Endothelial cell of umbilical vein (primary cell): ENCODE data around the gene NCAN. TPM values are rescaled to one million over a fixed set of nuclear protein-coding genes. Genes with fewer than 3 reads are reported as not detected.

Experiments
- BruUV-seq: library from RNA; stranded (reverse); fragments of 400-500 nt; replicated peaks from 2 replicates; lab custom pipeline; 2021; lab: Mats Ljungman, UMichigan
- CTCF ChIA-PET: fragments of 300-600, 350-600 bp; sonication (Branson Sonifier 250); formaldehyde crosslinking; loops from one replicate; lab custom pipeline; 2021; ENCODE audit warnings: antibody characterized with exemption, inconsistent platforms; lab: Charles Lee
- POLR2A ChIA-PET: fragments of 300-600, 350-600 bp; sonication (Branson Sonifier 250); formaldehyde crosslinking; loops from one replicate; lab custom pipeline; 2021; ENCODE audit warnings: antibody characterized with exemption, inconsistent platforms; lab: Charles Lee
- DNase-seq: peaks from one replicate; pipeline ENCODE4 v3.0.0-alpha.2; 2011; ENCODE audit warnings: low read depth, low spot score
- FAIRE-seq: peaks from 2 replicates; lab custom pipeline; 2011; peaks lifted over from hg19 to GRCh38; lab: Jason Lieb, UNC
- H2AFZ ChIP-seq: 2 replicates; pipeline ENCODE4 v1.6.0; 2012; ENCODE audit warnings: low read depth, low read length, control low read depth, inconsistent platforms
- H3K27ac ChIP-seq: 2 replicates; pipeline ENCODE4 v1.5.1; 2011; ENCODE audit warnings: low read depth, mild to moderate bottlenecking, control low read depth, low read length, moderate library complexity; ENCODE audit not compliant: insufficient read depth
- H3K27me3 ChIP-seq, 2 experiments: 2 replicates each; pipeline versions ENCODE4 v1.6.0 to v1.6.1; 2011; ENCODE audit warnings: low read length in 2 of 2, mixed read lengths in 1 of 2; ENCODE audit not compliant: control insufficient read depth in 2 of 2, insufficient read depth in 2 of 2
- H3K36me3 ChIP-seq, 2 experiments: 2 replicates in 1 of 2; 3 replicates in 1 of 2; pipeline ENCODE4 v1.5.1; 2011; ENCODE audit warnings: low read length in 2 of 2, mild to moderate bottlenecking in 1 of 2, moderate library complexity in 1 of 2; ENCODE audit not compliant: control insufficient read depth in 2 of 2, insufficient read depth in 2 of 2; ENCODE audit errors: extremely low read depth in 1 of 2
- H3K4me1 ChIP-seq: 3 replicates; pipeline ENCODE4 v1.5.1; 2011; ENCODE audit warnings: mild to moderate bottlenecking, low read length; ENCODE audit not compliant: control insufficient read depth, insufficient read depth; ENCODE audit errors: extremely low read depth
- H3K4me2 ChIP-seq: 2 replicates; pipeline ENCODE4 v1.6.1; 2011; ENCODE audit warnings: low read length, control low read depth, mixed read lengths; ENCODE audit not compliant: insufficient read depth
- H3K4me3 ChIP-seq, 3 experiments: fragments of 200-600 bp in 1 of 3; sonication (generic), shearing (Covaris generic) in 1 of 3; replicated peaks in 1 of 3; 2 replicates each; pipeline ENCODE4 v1.5.1; 2011 to 2016; ENCODE audit warnings: control low read depth in 3 of 3, low read length in 3 of 3, mild to moderate bottlenecking in 2 of 3, inconsistent platforms in 1 of 3, low read depth in 1 of 3, moderate library complexity in 1 of 3; ENCODE audit not compliant: insufficient read depth in 1 of 3
- H3K79me2 ChIP-seq: 2 replicates; pipeline ENCODE4 v1.6.0; 2012; ENCODE audit warnings: low read length, inconsistent platforms; ENCODE audit not compliant: control insufficient read depth, insufficient read depth
- H3K9ac ChIP-seq: replicated peaks from 2 replicates; pipeline ENCODE3; 2011; ENCODE audit warnings: low read length, control low read depth; ENCODE audit not compliant: insufficient read depth; ENCODE audit errors: extremely low read depth
- H3K9me1 ChIP-seq: replicated peaks from 3 replicates; pipeline ENCODE4 v1.6.0; 2011; ENCODE audit warnings: mild to moderate bottlenecking, low read length; ENCODE audit not compliant: control insufficient read depth, insufficient read depth; ENCODE audit errors: extremely low read depth
- H3K9me3 ChIP-seq: replicated peaks from 2 replicates; pipeline ENCODE4 v1.5.1; 2012; ENCODE audit warnings: low read length, inconsistent platforms; ENCODE audit not compliant: control insufficient read depth, insufficient read depth
- H4K20me1 ChIP-seq: replicated peaks from 2 replicates; pipeline ENCODE3; 2011; ENCODE audit warnings: mild to moderate bottlenecking, low read length; ENCODE audit not compliant: control insufficient read depth, insufficient read depth; ENCODE audit errors: extremely low read depth
- EZH2 ChIP-seq: IDR thresholded peaks from 2 replicates; pipeline ENCODE4 v1.6.1; 2012; ENCODE audit warnings: borderline replicate concordance, low read depth, mild to moderate bottlenecking, moderate library complexity, low read length, inconsistent platforms; ENCODE audit not compliant: severe bottlenecking
- FOS ChIP-seq: IDR thresholded peaks from 2 replicates; pipeline ENCODE4 v1.6.1; 2011; ENCODE audit warnings: mild to moderate bottlenecking, low read length, moderate library complexity, borderline replicate concordance; ENCODE audit not compliant: insufficient read depth
- GATA2 ChIP-seq: IDR thresholded peaks from 2 replicates; pipeline ENCODE4 v1.7.0; 2011; ENCODE audit warnings: low read depth, mild to moderate bottlenecking, moderate library complexity, mixed read lengths, low read length; ENCODE audit not compliant: insufficient read length, insufficient read depth
- JUN ChIP-seq: IDR thresholded peaks from 2 replicates; pipeline ENCODE4 v1.6.1; 2011; ENCODE audit warnings: borderline replicate concordance, low read depth; ENCODE audit not compliant: insufficient read length, insufficient read depth
- MYC ChIP-seq: IDR thresholded peaks from one replicate; pipeline ENCODE4 v1.6.1; 2011; ENCODE audit warnings: mild to moderate bottlenecking, low read depth, low read length
- POLR2A ChIP-seq: IDR thresholded peaks from 2 replicates; pipeline ENCODE4 v1.6.1; 2012; ENCODE audit warnings: low read depth, mild to moderate bottlenecking, control low read depth, low read length
- POLR2AphosphoS5 ChIP-seq: IDR thresholded peaks from 2 replicates; pipeline ENCODE4 v1.6.1; 2012; ENCODE audit warnings: low read depth, mild to moderate bottlenecking, control low read depth, low read length, moderate library complexity; ENCODE audit not compliant: insufficient read depth
- dilution Hi-C: fragments of 300-500 bp; cut with MboI; formaldehyde crosslinking; loops from one replicate; pipeline ENCODE4 v1.15.0; 2019; ENCODE audit warnings: low sequenced_read_pairs; ENCODE audit not compliant: extremely low pct_ligation_motif_present
- intact Hi-C: fragments of 100-400 bp; cut with micrococcal nuclease; formaldehyde crosslinking; loops from one replicate; pipeline ENCODE4 v1.10.0; 2022
- polyA plus RNA-seq, 4 experiments: library from polyadenylated mRNA; depleted of rRNA in 3 of 4; stranded (reverse) in 3 of 4; unstranded in 1 of 4; fragments of >200 nt; gene quantifications; 2 replicates each; pipeline versions ENCODE4 v1.2.1 to v1.2.3, GENCODE V29; 2011 to 2012; ENCODE audit warnings: missing spikeins in 1 of 4
- small RNA-seq: library from RNA; depleted of rRNA; stranded (forward); fragments of <200 nt; gene quantifications from one replicate; pipeline ENCODE3, GENCODE V24; 2012; ENCODE audit warnings: low replicate concordance, low read depth; ENCODE audit not compliant: insufficient read depth, insufficient read length
- total RNA-seq: library from RNA; stranded (reverse); gene quantifications from 2 replicates; pipeline ENCODE4 v1.2.3, GENCODE V29; 2021
- TF ChIP-seq, protein P1 (sequence below), 2 donors: IDR thresholded peaks; 1 replicate in 1 of 2; 2 replicates in 1 of 2; pipeline ENCODE4 v1.5.1; 2011; ENCODE audit warnings: low read length in 2 of 2, mild to moderate bottlenecking in 2 of 2, moderate library complexity in 2 of 2, control low read depth in 1 of 2, inconsistent platforms in 1 of 2, low read depth in 1 of 2; ENCODE audit not compliant: insufficient read depth in 1 of 2; ENCODE audit errors: extremely low read depth in 1 of 2
- TF ChIP-seq, protein P2 (sequence below): IDR thresholded peaks from 2 replicates; pipeline ENCODE4 v1.6.1; 2011; ENCODE audit not compliant: insufficient read depth, insufficient read length

The NCAN gene
- total and polyA plus RNA-seq, 2 donors (not counting 3 experiments of a cell fraction or from before 2014, with no cell fraction given), result not detected

DNA sequence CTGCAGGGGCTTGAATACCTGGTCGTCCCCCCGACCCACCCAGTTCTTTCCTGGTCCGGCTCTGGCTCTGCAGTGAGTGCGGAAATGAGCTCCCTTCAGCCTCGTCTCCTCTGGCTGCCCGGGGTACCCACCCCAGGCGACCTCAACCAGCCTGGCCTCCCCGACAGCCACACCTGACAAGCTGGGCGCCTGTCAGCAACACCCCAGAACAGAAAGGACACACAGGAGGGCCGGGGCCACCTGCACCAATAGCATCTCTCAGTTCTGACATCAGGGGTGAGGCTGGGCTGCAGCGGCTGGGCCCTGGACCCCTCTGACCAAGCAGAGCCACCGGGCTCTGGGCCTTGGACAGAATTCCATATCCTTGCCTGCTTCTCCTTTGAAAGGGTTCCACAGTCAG is 88.9 kb downstream of the NCAN start:
- no peak overlapping the region for H2AFZ ChIP-seq
- H3K9me3 ChIP-seq, result no peaks in the 10 kb centered on the region
- no TSS peak for BruUV-seq
- H4K20me1 ChIP-seq, result no peaks in the 10 kb centered on the region
- no peak overlapping the region for H3K4me2 ChIP-seq
- FAIRE-seq (no peak), DNase-seq (no peak)
- intact Hi-C loops, result no loop called here
- dilution Hi-C loops, result no loop called here
- H3K27ac ChIP-seq, result no peak overlapping the region
- H3K27me3 ChIP-seq, result no peaks in the 10 kb centered on the region
- ChIA-PET CTCF (no interaction called here), POLR2A (no interaction called here)
- H3K9me1 ChIP-seq, result no peaks in the 10 kb centered on the region
- no peak overlapping the region for H3K4me3 ChIP-seq
- no peaks in the 10 kb centered on the region for H3K4me1 ChIP-seq
- H3K9ac ChIP-seq, result no peak overlapping the region
- H3K36me3 ChIP-seq, result peaks cover 3 to 39% of the 10 kb centered on the region in 2 experiments
- no peaks in the 10 kb centered on the region for H3K79me2 ChIP-seq
- TF ChIP-seq EZH2 (no peak), GATA2 (no peak), MYC (no peak), POLR2A (no peak), POLR2AphosphoS5 (no peak), FOS (no peak), JUN (no peak)
- TF ChIP-seq, protein P1, sequence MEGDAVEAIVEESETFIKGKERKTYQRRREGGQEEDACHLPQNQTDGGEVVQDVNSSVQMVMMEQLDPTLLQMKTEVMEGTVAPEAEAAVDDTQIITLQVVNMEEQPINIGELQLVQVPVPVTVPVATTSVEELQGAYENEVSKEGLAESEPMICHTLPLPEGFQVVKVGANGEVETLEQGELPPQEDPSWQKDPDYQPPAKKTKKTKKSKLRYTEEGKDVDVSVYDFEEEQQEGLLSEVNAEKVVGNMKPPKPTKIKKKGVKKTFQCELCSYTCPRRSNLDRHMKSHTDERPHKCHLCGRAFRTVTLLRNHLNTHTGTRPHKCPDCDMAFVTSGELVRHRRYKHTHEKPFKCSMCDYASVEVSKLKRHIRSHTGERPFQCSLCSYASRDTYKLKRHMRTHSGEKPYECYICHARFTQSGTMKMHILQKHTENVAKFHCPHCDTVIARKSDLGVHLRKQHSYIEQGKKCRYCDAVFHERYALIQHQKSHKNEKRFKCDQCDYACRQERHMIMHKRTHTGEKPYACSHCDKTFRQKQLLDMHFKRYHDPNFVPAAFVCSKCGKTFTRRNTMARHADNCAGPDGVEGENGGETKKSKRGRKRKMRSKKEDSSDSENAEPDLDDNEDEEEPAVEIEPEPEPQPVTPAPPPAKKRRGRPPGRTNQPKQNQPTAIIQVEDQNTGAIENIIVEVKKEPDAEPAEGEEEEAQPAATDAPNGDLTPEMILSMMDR (IDR thresholded peaks at IDR 0.05; ENCODE audit: extremely low read depth in 1 of 2, insufficient read depth in 1 of 2, low read depth in 1 of 2, low read length in 2 of 2), result no peak
- TF ChIP-seq, protein P2, sequence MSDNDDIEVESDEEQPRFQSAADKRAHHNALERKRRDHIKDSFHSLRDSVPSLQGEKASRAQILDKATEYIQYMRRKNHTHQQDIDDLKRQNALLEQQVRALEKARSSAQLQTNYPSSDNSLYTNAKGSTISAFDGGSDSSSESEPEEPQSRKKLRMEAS, result no peak

Small RNAs within 50 kb of the gene (small RNA-seq; reads per million reads assigned to genes)
- not detected for gene RNU6-1028P

Other genes starting within 250 kb of the NCAN start
- 74.4 and 79.7 TPM in 2 replicates for gene SUGP2, start 178.4 kb upstream of the NCAN start, total RNA-seq
- 43.3 and 44.6 TPM in 2 replicates for gene SUGP2, start 178.4 kb upstream of the NCAN start, polyA plus RNA-seq
- gene ARMC6, start 178.4 kb upstream of the NCAN start, total RNA-seq, result 35.4 and 44.7 TPM in 2 replicates
- 33.9 and 42.4 TPM in 2 replicates for gene ARMC6, start 178.4 kb upstream of the NCAN start, polyA plus RNA-seq
- 6.2 and 8.2 TPM in 2 replicates for gene SLC25A42, start 148.0 kb upstream of the NCAN start, total RNA-seq
- 6.3 and 7.2 TPM in 2 replicates for gene SLC25A42, start 148.0 kb upstream of the NCAN start, polyA plus RNA-seq
- gene TMEM161A, start 73.5 kb upstream of the NCAN start, total RNA-seq, result 23.3 and 24.1 TPM in 2 replicates
- 54.9 and 72.6 TPM in 2 replicates for gene TMEM161A, start 73.5 kb upstream of the NCAN start, polyA plus RNA-seq
- gene MEF2B, start 41.7 kb upstream of the NCAN start, total RNA-seq, result 1.2 and 1.3 TPM in 2 replicates
- 0.52 and 0.65 TPM in 2 replicates for gene MEF2B, start 41.7 kb upstream of the NCAN start, polyA plus RNA-seq
- 35.6 and 45.8 TPM in 2 replicates for gene BORCS8, start 19.8 kb upstream of the NCAN start, total RNA-seq
- 37.4 and 49.7 TPM in 2 replicates for gene BORCS8, start 19.8 kb upstream of the NCAN start, polyA plus RNA-seq
- gene RFXANK, start 19.7 kb upstream of the NCAN start, total RNA-seq, result 105 and 118 TPM in 2 replicates
- gene RFXANK, start 19.7 kb upstream of the NCAN start, polyA plus RNA-seq, result 124 and 146 TPM in 2 replicates
- 16.6 and 17.5 TPM in 2 replicates for gene NR2C2AP, start 8.5 kb upstream of the NCAN start, total RNA-seq
- gene NR2C2AP, start 8.5 kb upstream of the NCAN start, polyA plus RNA-seq, result 11.9 and 13.4 TPM in 2 replicates
- not detected in 2 replicates for gene TM6SF2, start 61.3 kb downstream of the NCAN start, total RNA-seq
- gene TM6SF2, start 61.3 kb downstream of the NCAN start, polyA plus RNA-seq, result 0.10 and 0.21 TPM in 2 replicates
- gene SUGP1, start 108.6 kb downstream of the NCAN start, total RNA-seq, result 59.9 and 64.7 TPM in 2 replicates
- 38.2 and 41.0 TPM in 2 replicates for gene SUGP1, start 108.6 kb downstream of the NCAN start, polyA plus RNA-seq
- gene MAU2, start 108.9 kb downstream of the NCAN start, total RNA-seq, result 57.3 and 70.0 TPM in 2 replicates
- gene MAU2, start 108.9 kb downstream of the NCAN start, polyA plus RNA-seq, result 36.9 and 43.4 TPM in 2 replicates
- gene GATAD2A, start 193.7 kb downstream of the NCAN start, total RNA-seq, result 134 and 138 TPM in 2 replicates
- 26.2 and 27.3 TPM in 2 replicates for gene GATAD2A, start 193.7 kb downstream of the NCAN start, polyA plus RNA-seq